Type B pancreatic cell (in vitro differentiated cells): ENCODE data around the gene ALG6. TPM values are rescaled to one million over a fixed set of nuclear protein-coding genes. Genes with fewer than 3 reads are reported as not detected.
A peak's percentile ranks its signal among the peaks of the same experiment; 100 is the strongest.

Source experiments
- DNase-seq: peaks from one replicate; pipeline ENCODE4 v3.0.0; 2021; ENCODE audit warnings: mixed read lengths; ENCODE audit not compliant: unreplicated experiment; ENCODE audit errors: extremely low spot score
- H3K27ac Mint-ChIP-seq: 2 replicates; pipeline ENCODE4 v1.8.0; 2021; ENCODE audit warnings: mild to moderate bottlenecking, mixed read lengths
- H3K27me3 Mint-ChIP-seq: 2 replicates; pipeline ENCODE4 v1.8.0; 2021; ENCODE audit warnings: mixed read lengths
- H3K36me3 Mint-ChIP-seq: 2 replicates; pipeline ENCODE4 v1.8.0; 2021; ENCODE audit warnings: mixed read lengths
- H3K4me1 Mint-ChIP-seq: one replicate; pipeline ENCODE4 v1.8.0; 2021; ENCODE audit warnings: mixed read lengths; ENCODE audit not compliant: unreplicated experiment
- H3K4me3 Mint-ChIP-seq: 2 replicates; pipeline ENCODE4 v1.8.0; 2021; ENCODE audit warnings: mild to moderate bottlenecking, mixed read lengths
- H3K9me3 Mint-ChIP-seq: 2 replicates; pipeline ENCODE4 v1.8.0; 2021; ENCODE audit warnings: mixed read lengths
- CTCF ChIP-seq: fragments of 200-600 bp; sonication (generic); conservative IDR thresholded peaks from 2 replicates; pipeline ENCODE4 v1.5.0; 2021; ENCODE audit warnings: antibody characterized with exemption, mild to moderate bottlenecking
- long read RNA-seq: library from polyadenylated mRNA; unstranded; transcript quantifications from one replicate; pipeline ENCODE4 v2.0.0, GENCODE V29; 2020
- total RNA-seq: library from RNA; stranded (reverse); gene quantifications from 2 replicates; pipeline ENCODE4 v1.2.1, GENCODE V29; 2021; ENCODE audit warnings: low replicate concordance

ALG6 gene
- total RNA-seq, result 17.1 and 20.5 TPM in 2 replicates
- long read RNA-seq, transcript ALG6-202 (15 exons, 3,371 nt), result major isoform, 99 of 111 reads
- long read RNA-seq, partial matches to known transcripts, result 7 of 111 reads
- long read RNA-seq, other reads (novel, unspliced or antisense), result 5 of 111 reads

GRCh38 chr1:63367215-63368103 lies at the start of gene ALG6:
Gene ALG6 (plus strand): TSS chr1:63367627. CDS start chr1:63370978, 3,351 bp downstream.
- H3K27ac Mint-ChIP-seq, result peak within 1 kb of the TSS; percentile 73
- H3K27me3 Mint-ChIP-seq, result peaks cover 6% of the 10 kb centered on the region
- TF ChIP-seq CTCF, result peak; percentile 29
- H3K36me3 Mint-ChIP-seq, result peaks cover 13% of the 10 kb centered on the region
- H3K9me3 Mint-ChIP-seq, result no peaks in the 10 kb centered on the region
- peak; percentile 99 for DNase-seq
- H3K4me3 Mint-ChIP-seq, result peak within 1 kb of the TSS; percentile 98
- no peaks in the 10 kb centered on the region for H3K4me1 Mint-ChIP-seq

DNA sequence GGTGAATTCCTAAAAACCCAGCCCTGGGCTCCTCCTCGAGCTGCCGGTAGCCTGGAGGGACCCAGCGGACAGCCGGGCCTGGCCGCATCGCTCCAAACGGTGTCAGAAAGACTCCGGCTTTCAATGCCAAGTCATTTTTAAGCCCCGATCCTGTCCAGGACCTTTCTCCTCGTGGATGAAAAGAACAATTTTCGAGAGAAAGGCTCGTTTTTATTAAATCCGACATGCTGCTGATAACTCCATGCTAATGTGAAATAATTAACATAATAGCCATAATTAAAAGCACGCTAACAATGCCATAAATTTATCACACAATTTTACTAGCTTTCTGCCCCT lies 49.6 kb upstream of the ALG6 start:
- H3K4me1 Mint-ChIP-seq, result peaks cover 8% of the 10 kb centered on the region
- no peak for DNase-seq
- no peak for TF ChIP-seq CTCF
- H3K27ac Mint-ChIP-seq, result no peak overlapping the region
- no peaks in the 10 kb centered on the region for H3K9me3 Mint-ChIP-seq
- peaks cover 90% of the 10 kb centered on the region for H3K27me3 Mint-ChIP-seq
- H3K4me3 Mint-ChIP-seq, result peak overlapping the region; percentile 83
- H3K36me3 Mint-ChIP-seq, result no peaks in the 10 kb centered on the region

GRCh38 chr1:63318201-63318979 lies 49.0 kb upstream of the ALG6 start:
- peak overlapping the region; percentile 83 for H3K4me3 Mint-ChIP-seq
- no peak for DNase-seq
- no peaks in the 10 kb centered on the region for H3K36me3 Mint-ChIP-seq
- TF ChIP-seq CTCF, result no peak
- H3K27ac Mint-ChIP-seq, result no peak overlapping the region
- peaks cover 85% of the 10 kb centered on the region for H3K27me3 Mint-ChIP-seq
- peaks cover 8% of the 10 kb centered on the region for H3K4me1 Mint-ChIP-seq
- no peaks in the 10 kb centered on the region for H3K9me3 Mint-ChIP-seq

DNA sequence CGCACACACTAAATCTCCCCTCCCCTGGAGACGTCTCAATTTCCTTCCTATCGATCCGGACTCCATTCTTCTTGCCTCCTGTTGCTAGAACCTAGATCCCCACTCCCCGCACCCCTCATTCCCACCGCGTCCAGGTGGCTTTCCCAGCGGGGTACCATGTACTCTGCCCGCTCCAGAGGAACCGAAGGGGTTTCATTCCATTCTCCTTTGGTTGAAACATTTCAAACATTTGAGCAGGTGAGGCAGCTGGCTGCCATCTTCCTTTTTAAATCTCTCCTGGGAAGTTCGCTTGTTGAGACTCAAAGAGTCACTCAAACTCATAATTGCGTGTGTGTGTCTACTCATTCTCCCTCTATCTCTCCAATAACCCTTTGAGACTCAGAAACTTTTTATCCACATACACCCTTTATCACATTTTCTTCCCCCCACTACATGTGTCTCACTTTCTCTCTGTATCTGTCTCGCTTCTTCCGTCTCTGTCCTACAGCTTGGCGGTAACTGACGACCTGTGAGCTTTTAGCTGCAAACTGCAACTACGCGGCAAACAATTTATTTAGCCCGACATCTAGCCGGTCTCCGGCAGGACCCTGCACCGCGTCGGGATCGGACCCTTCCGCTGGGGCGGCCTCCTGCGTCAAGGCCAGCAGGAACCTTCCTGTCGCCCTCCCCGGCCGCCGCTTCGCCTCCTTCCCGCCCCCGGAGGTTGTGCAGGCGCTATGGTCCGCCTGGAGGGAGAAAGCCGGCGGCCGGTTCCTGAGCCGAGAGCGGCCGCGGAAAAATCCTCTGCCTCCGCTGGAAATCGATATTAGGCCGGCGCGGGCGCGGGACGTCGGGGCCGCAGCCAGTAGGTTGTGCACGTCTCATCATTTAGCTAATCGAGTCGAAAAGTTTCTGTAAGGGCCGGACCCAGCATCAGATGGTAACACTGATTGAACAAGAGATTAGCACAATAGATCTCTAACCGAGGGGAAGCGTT lies 48.1 kb upstream of the ALG6 start:
- no peaks in the 10 kb centered on the region for H3K36me3 Mint-ChIP-seq
- peaks cover 80% of the 10 kb centered on the region for H3K27me3 Mint-ChIP-seq
- H3K27ac Mint-ChIP-seq, result peak overlapping the region; percentile 1
- H3K9me3 Mint-ChIP-seq, result no peaks in the 10 kb centered on the region
- peak overlapping the region; percentile 58 for H3K4me3 Mint-ChIP-seq
- no peak for TF ChIP-seq CTCF
- H3K4me1 Mint-ChIP-seq, result peaks cover 8% of the 10 kb centered on the region
- no peak for DNase-seq
